Bladder microvascular endothelial cell (primary cell): Measurements from ENCODE around the gene NUDC. TPM values are rescaled to one million over a fixed set of nuclear protein-coding genes. Genes with fewer than 3 reads are reported as not detected.

Source experiments
- total RNA-seq: library from RNA; depleted of rRNA; stranded (reverse); fragments of >200 nt; gene quantifications from 2 replicates; pipeline ENCODE4 v1.2.3, GENCODE V29; 2014

NUDC gene
- 20.9 and 32.0 TPM in 2 replicates for total RNA-seq

DNA sequence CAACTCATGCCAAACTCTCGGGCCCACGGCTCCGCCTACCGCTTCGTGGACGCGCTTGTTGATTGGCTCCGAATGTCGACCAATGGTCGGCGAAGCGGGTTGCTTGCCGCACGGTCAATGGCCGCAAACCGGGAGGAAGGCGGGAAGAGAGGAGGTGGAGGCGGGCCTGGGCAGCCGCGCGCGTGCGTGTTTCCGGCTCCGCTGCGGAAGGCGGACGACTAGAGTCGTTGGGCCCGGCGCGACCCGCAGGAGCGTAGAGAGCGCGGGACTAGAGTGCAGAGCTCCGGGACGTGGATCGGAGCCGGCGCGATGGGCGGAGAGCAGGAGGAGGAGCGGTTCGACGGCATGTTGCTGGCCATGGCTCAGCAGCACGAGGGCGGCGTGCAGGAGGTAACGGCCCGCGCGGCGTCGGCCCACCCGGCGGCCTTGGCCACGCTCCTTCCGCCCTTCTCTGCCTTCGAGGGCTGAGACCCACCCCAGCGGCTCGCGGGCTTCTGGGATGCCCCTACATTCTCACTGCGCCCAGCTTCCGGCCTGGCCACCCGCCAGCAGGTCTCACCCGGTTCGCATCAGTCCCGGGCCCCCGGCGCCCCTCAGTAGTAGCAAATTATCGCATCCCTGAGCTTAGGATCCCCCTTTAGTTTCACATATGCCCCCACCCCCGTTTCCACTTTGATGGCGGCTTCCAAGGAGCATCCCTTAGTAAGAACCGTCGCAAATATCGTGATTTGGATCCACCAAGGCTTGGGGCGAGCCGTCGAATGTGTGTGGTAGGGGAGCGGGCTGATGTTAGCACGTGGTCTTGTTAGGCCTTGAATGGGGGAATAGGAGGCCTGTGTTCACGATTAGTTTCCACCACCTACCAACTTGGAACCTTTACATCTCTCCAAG is at the start of gene NUDC:
Gene NUDC, plus strand, starts transcription at position 204 of the 891 bp plus-strand sequence. Its CDS starts 106 bp downstream, at position 310.

DNA sequence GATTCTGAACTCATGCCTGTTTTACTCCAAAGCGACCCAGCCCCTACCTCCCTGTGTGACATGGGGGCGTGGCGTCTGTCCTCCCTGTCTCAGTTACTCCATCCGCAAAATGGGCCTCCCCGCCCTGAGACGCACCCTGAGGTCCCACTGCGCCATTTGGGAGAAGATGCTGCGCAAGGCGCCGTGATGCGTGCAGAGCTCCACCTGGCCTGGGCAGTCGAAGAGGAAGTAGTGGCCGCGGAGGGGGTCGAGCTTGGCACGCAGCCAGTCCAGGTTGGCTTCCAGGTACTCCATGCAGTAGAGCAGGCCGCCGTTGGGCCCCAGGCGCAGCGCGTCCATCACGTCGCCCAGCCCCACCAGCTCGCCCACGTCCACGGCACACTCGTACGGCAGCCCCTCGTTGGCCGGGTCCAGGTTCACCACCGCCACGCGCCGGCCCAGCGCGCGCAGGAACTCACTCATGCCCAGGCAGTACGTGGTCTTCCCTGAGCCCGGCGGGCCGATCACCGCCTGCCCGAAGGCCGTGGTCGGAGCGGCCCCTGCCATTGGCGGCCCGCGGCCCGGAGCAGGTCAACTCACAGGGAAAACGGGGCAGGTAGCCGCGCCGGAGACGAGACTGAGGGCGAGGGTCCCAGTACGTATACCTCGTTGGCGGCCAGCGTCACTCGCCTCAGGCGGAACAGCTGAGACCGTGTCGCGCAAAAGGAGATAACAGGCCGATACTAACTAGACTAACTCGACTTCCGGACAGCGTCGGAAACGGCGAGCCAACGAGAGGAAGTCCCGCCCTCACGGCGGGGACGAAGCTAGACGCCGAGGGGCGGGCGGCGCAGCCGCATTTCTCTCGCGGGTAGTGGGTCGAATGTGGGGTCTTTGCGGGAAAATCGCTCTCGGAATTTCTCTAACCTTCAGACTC is 31.7 kb upstream of the NUDC start, which contains the start of gene GPN2:
Gene GPN2, minus strand, starts transcription at position 733 of the 916 bp plus-strand sequence. Its CDS starts 187 bp downstream, at position 546.

DNA sequence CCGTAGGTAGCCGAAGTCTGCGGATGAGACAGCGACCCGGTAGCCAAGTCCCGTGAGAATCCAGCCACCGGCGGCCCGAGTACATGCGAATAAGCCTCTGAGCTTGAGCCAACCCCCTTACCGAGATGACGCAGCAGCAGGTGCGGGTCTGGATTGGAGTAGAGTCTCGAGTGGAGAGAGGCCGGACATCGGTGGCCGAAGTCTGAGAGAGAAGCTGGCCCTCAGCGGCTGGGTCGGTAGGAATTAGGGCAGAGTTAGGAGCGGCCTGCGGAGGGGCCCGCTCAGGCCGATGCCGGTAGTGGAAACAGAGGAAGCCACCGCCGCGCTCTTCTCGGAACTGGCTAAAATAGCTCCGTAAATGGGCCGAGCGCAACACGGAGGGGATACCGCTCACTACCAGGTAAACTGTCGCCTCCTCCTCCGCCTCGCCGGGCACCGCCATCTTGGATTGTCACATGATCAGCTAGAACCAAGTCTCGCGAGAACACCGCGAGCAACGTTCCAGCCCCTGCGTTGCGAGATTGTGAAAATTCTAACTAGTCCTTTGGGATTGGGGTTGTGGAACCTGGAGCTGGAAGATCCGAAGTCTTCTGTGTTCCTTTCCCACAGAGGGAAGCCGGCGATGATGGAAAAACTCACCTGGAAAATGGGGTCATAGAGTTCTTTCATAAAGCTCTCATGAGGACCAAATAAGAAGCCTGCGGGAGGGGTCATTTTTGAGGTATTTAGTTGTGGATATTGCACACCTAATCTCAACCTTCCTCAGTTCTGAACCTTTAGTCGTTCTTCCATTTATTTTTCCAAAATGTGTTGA is 21.3 kb upstream of the NUDC start, which contains the start of gene GPATCH3:
Gene GPATCH3, minus strand, starts transcription at position 467 of the 814 bp plus-strand sequence. Its CDS starts 25 bp downstream, at position 442.

DNA sequence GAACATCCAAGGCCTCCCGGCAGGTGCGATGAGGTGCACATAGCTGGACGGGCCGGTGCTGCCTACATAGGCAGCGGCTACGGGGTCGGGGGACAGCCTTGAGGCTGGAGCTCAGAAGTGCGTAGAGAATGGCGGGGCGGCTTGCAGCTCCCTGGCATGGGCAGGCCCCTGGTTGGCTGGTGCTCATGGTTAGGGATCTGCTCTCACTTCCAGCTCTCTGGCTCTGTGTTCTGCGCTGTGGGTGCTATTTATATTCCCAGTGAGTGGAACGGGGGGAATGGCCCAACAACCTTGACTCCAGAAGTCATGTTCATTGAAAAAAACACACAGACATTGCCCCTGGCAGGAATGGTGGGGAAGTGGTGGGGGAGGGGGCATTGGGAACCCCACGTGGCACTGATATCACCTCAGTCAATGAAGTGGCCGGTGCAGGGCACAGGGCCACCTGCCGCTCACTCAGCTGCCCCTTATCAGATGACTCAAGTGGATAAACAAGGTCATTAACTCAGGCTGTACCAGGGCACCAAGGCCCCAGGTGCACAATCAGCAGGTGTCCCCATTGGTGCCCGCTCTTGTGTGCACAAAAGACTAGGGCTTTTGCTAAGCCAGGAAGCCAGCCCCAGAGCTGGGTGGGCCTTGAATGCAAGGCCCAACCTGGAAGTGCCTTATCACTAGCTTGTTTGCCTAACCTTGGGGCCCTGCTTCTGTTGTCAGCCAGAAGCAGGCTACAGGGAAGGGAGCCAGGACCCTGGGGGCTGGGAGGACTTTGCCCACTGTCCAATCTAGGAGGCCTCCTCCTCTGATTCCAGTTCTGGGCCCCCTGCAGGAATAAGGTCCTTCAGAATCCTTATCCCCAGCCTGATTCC is 7.6 kb upstream of the NUDC start, which contains the start of gene NR0B2:
Gene NR0B2, minus strand, starts transcription at position 222 of the 866 bp plus-strand sequence. Its CDS starts 35 bp downstream, at position 187.

DNA sequence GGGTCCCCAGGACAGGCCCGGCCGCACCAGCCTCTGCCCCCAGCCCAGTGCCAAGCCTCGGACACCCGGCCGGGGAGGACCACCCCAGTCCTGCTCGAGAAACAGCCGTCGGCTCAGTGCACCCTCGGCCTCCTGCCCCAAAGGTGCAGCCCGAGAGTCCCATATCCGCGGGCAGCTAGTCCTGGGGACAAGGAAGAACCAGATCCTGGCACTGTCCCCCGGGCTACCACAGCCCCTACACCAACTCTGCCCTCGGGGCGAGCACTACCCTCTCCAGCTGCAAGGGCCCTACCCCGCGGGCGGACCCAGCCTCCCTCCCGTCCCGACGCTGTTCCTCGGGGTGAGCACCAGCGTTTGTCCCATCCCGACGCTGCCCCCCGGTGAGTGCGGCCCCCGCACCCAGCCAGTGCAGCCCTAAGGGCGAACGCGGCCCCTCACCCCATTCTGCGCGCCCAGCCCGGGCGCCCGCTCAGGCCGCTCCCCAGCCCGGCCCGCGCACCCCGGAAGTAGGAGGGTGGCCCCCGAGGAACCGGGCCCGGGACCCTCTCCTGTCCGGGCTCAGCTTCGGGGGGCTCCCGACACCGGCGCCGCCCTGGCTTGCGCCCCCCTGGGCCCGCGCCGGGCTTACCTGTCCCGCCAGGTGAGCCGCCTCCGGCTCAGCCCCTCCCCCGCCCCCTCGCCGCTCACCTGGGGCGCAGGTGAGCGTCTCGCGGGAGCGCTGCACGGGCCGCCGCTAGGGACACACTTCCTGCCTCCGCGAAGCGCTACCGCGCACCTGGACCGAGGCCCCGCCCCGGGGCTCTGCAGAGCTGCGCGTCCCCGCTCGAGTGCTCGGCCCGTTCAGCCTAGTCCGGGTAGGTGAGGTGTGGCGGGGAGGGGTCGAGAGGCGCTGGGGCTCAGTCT is 38.4 kb downstream of the NUDC start, which contains the start of gene KDF1:
Gene KDF1, minus strand, starts transcription at position 747 of the 903 bp plus-strand sequence. CDS start 8,088 bp downstream, outside the sequence.

DNA sequence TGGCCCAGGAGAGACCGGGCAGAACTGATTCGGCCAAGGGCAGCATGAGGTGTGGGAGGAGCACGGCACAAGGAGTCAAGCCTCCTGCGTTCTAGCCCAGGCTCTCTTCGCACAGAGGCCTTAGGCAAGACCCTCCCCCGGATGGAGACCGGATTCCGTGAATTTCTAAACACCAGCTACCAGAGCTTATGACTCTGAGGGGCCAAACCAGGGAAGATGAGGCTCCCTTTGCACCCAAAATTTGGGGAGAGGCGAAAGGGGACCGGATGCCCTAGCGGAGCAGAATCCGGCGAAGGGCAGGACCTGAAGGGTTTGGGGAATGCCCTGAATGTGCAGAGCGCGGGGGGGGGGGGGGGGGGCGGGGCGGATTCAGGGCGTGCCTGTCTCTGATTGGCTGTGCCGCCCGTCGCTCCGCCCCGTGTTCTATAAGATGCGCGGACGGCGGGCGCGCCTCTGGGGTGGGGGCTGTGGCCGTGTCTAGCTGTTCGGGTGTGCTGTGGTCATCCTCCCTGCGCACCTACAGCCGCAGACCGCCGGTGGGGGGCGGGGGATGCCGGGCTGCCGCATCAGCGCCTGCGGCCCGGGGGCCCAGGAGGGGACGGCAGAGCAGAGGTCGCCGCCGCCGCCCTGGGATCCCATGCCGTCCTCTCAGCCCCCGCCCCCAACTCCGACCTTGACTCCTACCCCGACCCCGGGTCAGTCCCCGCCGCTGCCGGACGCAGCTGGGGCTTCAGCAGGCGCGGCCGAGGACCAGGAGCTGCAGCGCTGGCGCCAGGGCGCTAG is 71.9 kb downstream of the NUDC start, which contains the start of gene TRNP1:
Gene TRNP1, plus strand, starts transcription at position 456 of the 783 bp plus-strand sequence. Its CDS starts 95 bp downstream, at position 551.

Other genes starting within 250 kb of the NUDC start
- 12.5 and 49.2 TPM in 2 replicates for gene ARID1A, start 225.7 kb upstream of the NUDC start, total RNA-seq
- 5.6 and 5.7 TPM in 2 replicates for gene PIGV, start 133.8 kb upstream of the NUDC start, total RNA-seq
- gene ZDHHC18, start 95.1 kb upstream of the NUDC start, total RNA-seq, result 3.7 and 11.1 TPM in 2 replicates
- 0.16 and 0.25 TPM in 2 replicates for gene SFN, start 58.6 kb upstream of the NUDC start, total RNA-seq
- gene GPN2, start 31.5 kb upstream of the NUDC start, total RNA-seq, result 6.6 and 12.5 TPM in 2 replicates
- 9.1 and 11.4 TPM in 2 replicates for gene GPATCH3, start 21.3 kb upstream of the NUDC start, total RNA-seq
- not detected in 2 replicates for gene NR0B2, start 7.8 kb upstream of the NUDC start, total RNA-seq
- gene KDF1, start 38.7 kb downstream of the NUDC start, total RNA-seq, result not detected in 2 replicates
- gene TRNP1, start 71.9 kb downstream of the NUDC start, total RNA-seq, result 5.2 and 5.8 TPM in 2 replicates
- gene TENT5B, start 91.1 kb downstream of the NUDC start, total RNA-seq, result 0.25 and 0.81 TPM in 2 replicates
- gene SLC9A1, start 233.4 kb downstream of the NUDC start, total RNA-seq, result 10.0 and 32.9 TPM in 2 replicates